ENCODE measurements around the gene CNDP1.
"Not testable (repeated sequence)": the region's sequence is repeated elsewhere in the genome, so short reads cannot be mapped to it uniquely, and the experiment has no call there.

Gene CNDP1

GRCh38 chr18:74498712-74499627, 35.3 kb upstream of the CNDP1 start:
- Histone ChIP-seq H2AK5ac (ENCODE audit: low read length) (no peak overlapping the region), H2BK12ac (ENCODE audit: low read length) (peak overlapping the region; percentile 94), H3K18ac (ENCODE audit: low read length) (peak overlapping the region; percentile 81)

GRCh38 chr18:74499633-74500032, 34.7 kb upstream of the CNDP1 start:
- Histone ChIP-seq H3K23ac (ENCODE audit: low read length) (no peak overlapping the region), H3K4ac (ENCODE audit: low read depth, low read length) (no peak overlapping the region), H3K4me3 (ENCODE audit: low read depth, low read length) (no peak overlapping the region), H2BK120ac (ENCODE audit: insufficient read depth, low read length, poor library complexity) (no peak overlapping the region), H2BK12ac (ENCODE audit: low read length) (no peak overlapping the region), H4K8ac (ENCODE audit: low read depth, low read length) (peak overlapping the region; percentile 33), H3K14ac (ENCODE audit: low read length) (no peak overlapping the region), H3K18ac (ENCODE audit: low read length) (no peak overlapping the region), H3K79me1 (ENCODE audit: low read length) (peaks cover 14% of the 10 kb centered on the region), H3K27ac (ENCODE audit: low read depth, low read length) (peak overlapping the region; percentile 69), H3K4me1 (ENCODE audit: control insufficient read depth in 1 of 2, insufficient read depth in 2 of 2, low read length in 2 of 2) (peaks cover 18 to 19% of the 10 kb centered on the region in 2 experiments), H3K79me2 (ENCODE audit: control insufficient read depth, insufficient read depth, low read length, poor library complexity) (peaks cover 18% of the 10 kb centered on the region), H2BK5ac (ENCODE audit: low read depth, low read length, poor library complexity) (no peak overlapping the region), H3K9ac (ENCODE audit: low read length) (no peak overlapping the region), H2AFZ (ENCODE audit: insufficient read depth, low read length, poor library complexity) (no peak overlapping the region), H4K91ac (ENCODE audit: low read depth, low read length) (no peak overlapping the region), H3K27me3 (ENCODE audit: insufficient read depth, low read length) (no peaks in the 10 kb centered on the region), H3K4me2 (ENCODE audit: low read length) (peak overlapping the region; percentile 32), H4K12ac (ENCODE audit: low read depth, low read length) (no peak overlapping the region), H2AK5ac (ENCODE audit: low read length) (no peak overlapping the region), H3K9me3 (ENCODE audit: insufficient read depth, low read depth, low read length) (no peaks in the 10 kb centered on the region), H3K36me3 (ENCODE audit: control insufficient read depth in 1 of 2, insufficient read depth in 2 of 2, low read length in 2 of 2) (peaks cover 15 to 16% of the 10 kb centered on the region in 2 experiments)
- DNase-seq: peak; percentile 77 to 89
- no CpG with 5 or more reads among the region's 9 CpGs for WGBS (ENCODE audit: extremely low coverage, insufficient coverage, insufficient read length)

More at GRCh38 chr18:74498712-74499627, 35.3 kb upstream of the CNDP1 start:
- no CpG with 5 or more reads among the region's 14 CpGs for WGBS (ENCODE audit: extremely low coverage, insufficient coverage, insufficient read length)
- Histone ChIP-seq H4K91ac (ENCODE audit: low read depth, low read length) (peak overlapping the region; percentile 73), H3K4ac (ENCODE audit: low read depth, low read length) (peak overlapping the region; percentile 80), H2BK120ac (ENCODE audit: insufficient read depth, low read length, poor library complexity) (no peak overlapping the region), H3K36me3 (ENCODE audit: control insufficient read depth in 1 of 2, insufficient read depth in 2 of 2, low read length in 2 of 2) (peaks cover 10 to 12% of the 10 kb centered on the region in 2 experiments), H4K8ac (ENCODE audit: low read depth, low read length) (peak overlapping the region; percentile 66), H3K79me1 (ENCODE audit: low read length) (peaks cover 14% of the 10 kb centered on the region), H2BK5ac (ENCODE audit: low read depth, low read length, poor library complexity) (peak overlapping the region; percentile 60), H3K27me3 (ENCODE audit: insufficient read depth, low read length) (no peaks in the 10 kb centered on the region), H3K9me3 (ENCODE audit: insufficient read depth, low read depth, low read length) (no peaks in the 10 kb centered on the region), H3K23ac (ENCODE audit: low read length) (no peak overlapping the region), H4K12ac (ENCODE audit: low read depth, low read length) (peak overlapping the region; percentile 26), H2AFZ (ENCODE audit: insufficient read depth, low read length, poor library complexity) (peak overlapping the region; percentile 39), H3K4me2 (ENCODE audit: low read length) (peak overlapping the region; percentile 32), H3K27ac (ENCODE audit: low read depth, low read length) (peak overlapping the region; percentile 69), H3K79me2 (ENCODE audit: control insufficient read depth, insufficient read depth, low read length, poor library complexity) (peaks cover 18% of the 10 kb centered on the region), H3K14ac (ENCODE audit: low read length) (peak overlapping the region; percentile 50), H3K4me3 (ENCODE audit: low read depth, low read length) (no peak overlapping the region), H3K4me1 (ENCODE audit: control insufficient read depth in 1 of 2, insufficient read depth in 2 of 2, low read length in 2 of 2) (peaks cover 18 to 19% of the 10 kb centered on the region in 2 experiments), H3K9ac (ENCODE audit: low read length) (no peak overlapping the region)
- peak in 1 of 2 donors; percentile 33 for DNase-seq

- Histone ChIP-seq H3K79me1 (ENCODE audit: low read length) (peaks cover 14% of the 10 kb centered on the region), H3K36me3 (ENCODE audit: control insufficient read depth in 1 of 2, insufficient read depth in 2 of 2, low read length in 2 of 2) (peaks cover 18 to 19% of the 10 kb centered on the region in 2 experiments), H2BK12ac (ENCODE audit: low read length) (no peak overlapping the region), H3K4me1 (ENCODE audit: control insufficient read depth in 1 of 2, insufficient read depth in 2 of 2, low read length in 2 of 2) (peaks cover 18 to 19% of the 10 kb centered on the region in 2 experiments), H2AK5ac (ENCODE audit: low read length) (no peak overlapping the region), H3K9ac (ENCODE audit: low read length) (no peak overlapping the region), H2AFZ (ENCODE audit: insufficient read depth, low read length, poor library complexity) (no peak overlapping the region), H3K23ac (ENCODE audit: low read length) (no peak overlapping the region), H3K79me2 (ENCODE audit: control insufficient read depth, insufficient read depth, low read length, poor library complexity) (peaks cover 18% of the 10 kb centered on the region), H3K4ac (ENCODE audit: low read depth, low read length) (no peak overlapping the region), H3K27me3 (ENCODE audit: insufficient read depth, low read length) (no peaks in the 10 kb centered on the region), H3K9me3 (ENCODE audit: insufficient read depth, low read depth, low read length) (no peaks in the 10 kb centered on the region), H4K12ac (ENCODE audit: low read depth, low read length) (no peak overlapping the region), H3K27ac (ENCODE audit: low read depth, low read length) (peak overlapping the region; percentile 92), H4K91ac (ENCODE audit: low read depth, low read length) (peak overlapping the region; percentile 59), H3K14ac (ENCODE audit: low read length) (no peak overlapping the region), H2BK120ac (ENCODE audit: insufficient read depth, low read length, poor library complexity) (no peak overlapping the region), H2BK5ac (ENCODE audit: low read depth, low read length, poor library complexity) (peak overlapping the region; percentile 86), H3K18ac (ENCODE audit: low read length) (no peak overlapping the region), H3K4me2 (ENCODE audit: low read length) (no peak overlapping the region), H3K4me3 (ENCODE audit: low read depth, low read length) (no peak overlapping the region), H4K8ac (ENCODE audit: low read depth, low read length) (no peak overlapping the region)
- WGBS (ENCODE audit: extremely low coverage, insufficient coverage, insufficient read length): no CpG with 5 or more reads among the region's 6 CpGs
- peak in 1 of 2 donors; percentile 18 for DNase-seq
Measured at GRCh38 chr18:74500372-74500771, 33.9 kb upstream of the CNDP1 start.

DNA sequence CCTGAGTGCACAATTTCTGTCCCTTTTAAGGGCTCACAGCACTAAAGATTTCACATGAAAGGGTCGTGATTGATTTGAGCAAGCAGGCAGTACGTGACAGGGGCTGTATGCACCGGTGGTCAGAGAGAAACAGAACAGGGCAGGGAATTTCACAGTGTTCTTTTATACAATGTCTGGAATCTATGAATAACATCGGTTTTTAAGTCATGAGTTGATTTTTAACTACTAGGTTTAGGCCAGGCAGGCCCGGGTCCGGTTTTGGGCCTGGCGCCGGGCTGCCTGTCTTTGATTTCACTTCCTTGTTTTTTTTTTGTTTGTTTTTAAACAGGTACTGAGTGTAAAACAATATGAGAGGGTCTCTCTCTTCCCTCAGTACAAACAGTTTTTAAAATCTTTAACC, 33.5 kb upstream of the CNDP1 start:
- H3K9me3 ChIP-seq (ENCODE audit: insufficient read depth, low read depth, low read length); H3K4me3 ChIP-seq (ENCODE audit: low read depth, low read length); H3K4ac ChIP-seq (ENCODE audit: low read depth, low read length); H2BK12ac ChIP-seq (ENCODE audit: low read length); H2AK5ac ChIP-seq (ENCODE audit: low read length); DNase-seq; H2AFZ ChIP-seq (ENCODE audit: insufficient read depth, low read length, poor library complexity); H3K27me3 ChIP-seq (ENCODE audit: insufficient read depth, low read length); H3K9ac ChIP-seq (ENCODE audit: low read length); H3K23ac ChIP-seq (ENCODE audit: low read length); H4K8ac ChIP-seq (ENCODE audit: low read depth, low read length); H3K18ac ChIP-seq (ENCODE audit: low read length); H4K12ac ChIP-seq (ENCODE audit: low read depth, low read length): not testable (repeated sequence)
- Histone ChIP-seq H2BK120ac (ENCODE audit: insufficient read depth, low read length, poor library complexity) (peak overlapping the region; percentile 84), H2BK5ac (ENCODE audit: low read depth, low read length, poor library complexity) (peak overlapping the region; percentile 86), H3K14ac (ENCODE audit: low read length) (peak overlapping the region; percentile 72), H3K4me1 (ENCODE audit: control insufficient read depth in 1 of 2, insufficient read depth in 2 of 2, low read length in 2 of 2) (peaks cover 18 to 19% of the 10 kb centered on the region in 2 experiments), H4K91ac (ENCODE audit: low read depth, low read length) (peak overlapping the region; percentile 59), H3K79me2 (ENCODE audit: control insufficient read depth, insufficient read depth, low read length, poor library complexity) (peaks cover 18% of the 10 kb centered on the region), H3K36me3 (ENCODE audit: control insufficient read depth in 1 of 2, insufficient read depth in 2 of 2, low read length in 2 of 2) (peaks cover 20 to 22% of the 10 kb centered on the region in 2 experiments), H3K27ac (ENCODE audit: low read depth, low read length) (peak overlapping the region; percentile 92), H3K79me1 (ENCODE audit: low read length) (peaks cover 14% of the 10 kb centered on the region), H3K4me2 (ENCODE audit: low read length) (peak overlapping the region; percentile 42)
- no CpG with 5 or more reads among the region's 8 CpGs for WGBS (ENCODE audit: extremely low coverage, insufficient coverage, insufficient read length)
